SK-N-MC (cell line): ENCODE data around the gene LLGL1.

ENCODE experiments used
- EZH2 ChIP-seq: fragments of 200-600 bp; sonication (generic); IDR thresholded peaks from one replicate; pipeline ENCODE4 v1.6.1; 2017; ENCODE audit warnings: antibody characterized with exemption
- FOXP2 ChIP-seq: optimal IDR thresholded peaks from 2 replicates; pipeline ENCODE3; 2011; ENCODE audit warnings: mild to moderate bottlenecking, moderate library complexity; ENCODE audit not compliant: insufficient read depth; ENCODE audit errors: extremely low read length, control extremely low read depth
- POLR2AphosphoS5 ChIP-seq: IDR thresholded peaks from 2 replicates; pipeline ENCODE4 v1.6.1; 2012; ENCODE audit warnings: mild to moderate bottlenecking, low read depth, low read length, borderline replicate concordance

DNA sequence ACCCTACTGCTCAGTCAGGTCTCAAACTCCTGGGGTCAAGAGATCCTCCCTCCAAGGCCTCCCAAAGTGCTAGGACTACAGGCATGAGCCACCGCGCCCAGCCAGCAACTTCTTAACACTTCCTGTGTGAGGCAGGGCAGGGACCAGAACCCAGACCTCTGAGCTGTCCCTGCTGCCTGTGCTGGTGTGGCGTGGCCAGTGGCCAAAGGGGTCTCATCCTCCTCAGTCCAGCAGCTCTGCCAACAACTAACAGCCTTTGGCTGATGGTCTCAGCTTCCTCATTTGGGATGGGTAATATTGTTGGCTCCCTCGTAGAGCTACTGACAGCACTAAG lies 1.4 kb upstream of the LLGL1 start:
- TF ChIP-seq POLR2AphosphoS5 = no peak
- TF ChIP-seq EZH2 = no peak
- TF ChIP-seq FOXP2 = no peak
